GM12878 (cell line): ENCODE measurements around the gene EML5. TPM values are rescaled to one million over a fixed set of nuclear protein-coding genes. Genes with fewer than 3 reads are reported as not detected.
A peak's percentile ranks its signal among the peaks of the same experiment; 100 is the strongest.

Source experiments
- ATAC-seq: fragments of 200-7000 bp; cut with Tn5 transposase; 3 replicates; pipeline ENCODE4 v1.9.1; 2020; ENCODE audit warnings: mild to moderate bottlenecking, moderate library complexity
- BruUV-seq: library from RNA; stranded (reverse); fragments of 400-500 nt; replicated peaks from 2 replicates; lab custom pipeline; 2021; lab: Mats Ljungman, UMichigan
- CTCF ChIA-PET: fragments of 300-600 bp; sonication (Branson Sonifier 250); formaldehyde crosslinking; extraction: SDS; loops from one replicate; lab custom pipeline; 2021; ENCODE audit warnings: inconsistent platforms; lab: Yijun Ruan, JAX
- POLR2A ChIA-PET: fragments of 350-600 bp; formaldehyde crosslinking; extraction: SDS; loops from one replicate; lab custom pipeline; 2021; ENCODE audit warnings: inconsistent platforms; lab: Charles Lee
- RAD21 ChIA-PET: fragments of 300-600 bp; sonication (Branson Sonifier 250); formaldehyde crosslinking; loops from one replicate; lab custom pipeline; 2023; ENCODE audit warnings: antibody characterized with exemption; ENCODE audit not compliant: unreplicated experiment; lab: Charles Lee
- SMC1A ChIA-PET: fragments of 300-600 bp; sonication (Branson Sonifier 250); formaldehyde crosslinking; loops from one replicate; lab custom pipeline; 2023; ENCODE audit not compliant: unreplicated experiment, uncharacterized antibody; lab: Charles Lee
- DNase-seq: peaks from one replicate; pipeline ENCODE4 v3.0.0-alpha.2; 2011; ENCODE audit warnings: low read depth, low spot score
- FAIRE-seq: peaks from 3 replicates; lab custom pipeline; 2011; peaks lifted over from hg19 to GRCh38; lab: Jason Lieb, UNC
- H2AFZ ChIP-seq: 2 replicates; pipeline ENCODE4 v1.6.0; 2011; ENCODE audit warnings: low read depth, low read length, control low read depth; ENCODE audit not compliant: control insufficient read depth
- H3K27ac ChIP-seq: 2 replicates; pipeline ENCODE4 v1.5.1; 2011; ENCODE audit warnings: control low read depth; ENCODE audit not compliant: control insufficient read depth, insufficient read depth
- H3K27me3 ChIP-seq, 2 experiments: replicated peaks in 1 of 2; 2 replicates each; pipeline versions ENCODE4 v1.6.0 to v1.6.1; 2011; ENCODE audit warnings: low read length in 1 of 2; ENCODE audit not compliant: control insufficient read depth in 2 of 2, insufficient read depth in 2 of 2
- H3K36me3 ChIP-seq, 2 experiments: 2 replicates each; pipeline ENCODE4 v1.5.1; 2011; ENCODE audit warnings: low read length in 1 of 2; ENCODE audit not compliant: control insufficient read depth in 2 of 2, insufficient read depth in 2 of 2
- H3K4me1 ChIP-seq: 2 replicates; pipeline ENCODE4 v1.6.1; 2011; ENCODE audit warnings: mild to moderate bottlenecking, low read length, moderate library complexity, mixed read lengths; ENCODE audit not compliant: control insufficient read depth, insufficient read depth
- H3K4me2 ChIP-seq: 2 replicates; pipeline ENCODE4 v1.6.0; 2011; ENCODE audit warnings: control low read depth; ENCODE audit not compliant: control insufficient read depth, insufficient read depth
- H3K4me3 ChIP-seq: fragments of 200-600 bp; sonication (generic); 2 replicates; pipeline ENCODE4 v1.5.1; 2016
- H3K79me2 ChIP-seq: 2 replicates; pipeline ENCODE4 v1.6.0; 2011; ENCODE audit warnings: low read length; ENCODE audit not compliant: control insufficient read depth, insufficient read depth
- H3K9ac ChIP-seq: 2 replicates; pipeline ENCODE4 v1.8.0; 2011; ENCODE audit warnings: low read length, control low read depth, mixed read lengths; ENCODE audit not compliant: control insufficient read depth, insufficient read depth
- H3K9me3 ChIP-seq: replicated peaks from 3 replicates; pipeline ENCODE4 v1.5.1; 2011; ENCODE audit warnings: mild to moderate bottlenecking, low read length; ENCODE audit not compliant: control insufficient read depth, insufficient read depth
- H4K20me1 ChIP-seq: 2 replicates; pipeline ENCODE4 v1.6.0; 2011; ENCODE audit not compliant: control insufficient read depth, insufficient read depth
- BRCA1 ChIP-seq: IDR thresholded peaks from 2 replicates; pipeline ENCODE4 v1.6.1; 2011; ENCODE audit warnings: low read depth, low read length, improper control_type of control experiment
- JUND ChIP-seq: IDR thresholded peaks from 2 replicates; pipeline ENCODE4 v1.6.1; 2012; ENCODE audit warnings: low read depth, mild to moderate bottlenecking, low read length, improper control_type of control experiment, moderate library complexity
- STAT3 ChIP-seq: IDR thresholded peaks from 2 replicates; pipeline ENCODE4 v1.6.1; 2011; ENCODE audit warnings: low read depth, low read length, improper control_type of control experiment
- WGBS: methylation state at CpG from one replicate; pipeline ENCODE4 v1.1.6; 2016; ENCODE audit warnings: low lambda C conversion rate; ENCODE audit not compliant: insufficient replicate concordance, insufficient coverage; ENCODE audit errors: missing lambda C conversion rate; 5-methylcytosine and 5-hydroxymethylcytosine counted together
- in situ Hi-C: fragments of 300-500 bp; cut with MboI; formaldehyde crosslinking; loops from 9 replicates; pipeline ENCODE4 v1.14.3; 2018; ENCODE audit warnings: mixed read lengths
- intact Hi-C: fragments of 100-400 bp; cut with micrococcal nuclease; formaldehyde crosslinking; loops from one replicate; pipeline ENCODE4 v1.14.2; 2022; ENCODE audit not compliant: unreplicated experiment
- polyA plus RNA-seq, 11 experiments: library from polyadenylated mRNA; depleted of rRNA in 4 of 11; unstranded in 6 of 11; stranded (reverse) in 5 of 11; fragments of >200 nt; fragmentation: Nextera tagmentation in 4 of 11; fragmentation: Illumina TruSeq in 1 of 11; extraction: Ambion mirVana in 4 of 11; extraction: Trizol in 1 of 11; gene quantifications; 1 replicate in 1 of 11; 2 replicates in 10 of 11; pipeline versions ENCODE4 v1.2.1 to v1.2.3, GENCODE V29; 2011 to 2016; ENCODE audit warnings: inconsistent platforms in 2 of 11, missing spikeins in 2 of 11, low read depth in 1 of 11
- total RNA-seq, 4 experiments: library from RNA; depleted of rRNA in 3 of 4; stranded (reverse); fragments of >200 nt in 3 of 4; fragmentation: Illumina TruSeq in 1 of 4; extraction: Trizol in 1 of 4; gene quantifications; 2 replicates each; pipeline versions ENCODE4 v1.2.1 to v1.2.3, GENCODE V29; 2013 to 2021
- TF ChIP-seq, protein P1 (sequence below): IDR thresholded peaks from 2 replicates; pipeline ENCODE4 v1.6.1; 2012; ENCODE audit warnings: low read length, inconsistent platforms
- TF ChIP-seq, protein P2 (sequence below): fragments of 450-650 bp; IDR thresholded peaks from 2 replicates; pipeline ENCODE4 v1.6.1; 2017; ENCODE audit warnings: mild to moderate bottlenecking, low read depth, inconsistent platforms; ENCODE audit not compliant: poor library complexity, severe bottlenecking
- TF ChIP-seq, protein P3 (sequence below): fragments of 450-650 bp; IDR thresholded peaks from 2 replicates; pipeline ENCODE4 v1.6.1; 2018; ENCODE audit warnings: borderline replicate concordance, mild to moderate bottlenecking; ENCODE audit not compliant: partially characterized antibody
- TF ChIP-seq, protein P4 (sequence below): IDR thresholded peaks from 2 replicates; pipeline ENCODE4 v1.6.1; 2011; ENCODE audit warnings: low read depth, low read length, improper control_type of control experiment, borderline replicate concordance

Gene EML5
- total and polyA plus RNA-seq, 10 of the 15 experiments (the other 5 are each of a cell fraction or from before 2014, with no cell fraction given), result 0.08 to 0.35 (median 0.22) TPM; not detected in 1

DNA sequence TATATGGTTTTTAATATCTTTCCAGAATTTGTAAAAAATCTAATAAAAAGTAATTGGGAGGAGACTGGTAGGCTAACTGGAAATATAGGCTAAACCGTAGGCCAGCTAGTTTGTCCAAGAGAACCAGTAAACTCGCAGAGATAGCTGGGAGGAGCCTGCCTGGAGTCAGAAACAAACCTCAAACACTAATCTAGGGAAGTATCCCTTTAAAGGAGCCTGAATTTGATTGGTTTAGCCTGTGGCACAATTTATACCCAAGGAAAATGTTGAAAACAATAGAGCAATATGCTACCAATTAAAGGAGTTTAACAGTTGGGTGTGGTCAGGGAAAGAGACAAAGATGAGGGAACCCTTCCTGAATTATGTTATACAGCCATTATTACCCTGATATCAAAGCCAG is 109.6 kb downstream of the EML5 start (continued):
- TF ChIP-seq, protein P1, sequence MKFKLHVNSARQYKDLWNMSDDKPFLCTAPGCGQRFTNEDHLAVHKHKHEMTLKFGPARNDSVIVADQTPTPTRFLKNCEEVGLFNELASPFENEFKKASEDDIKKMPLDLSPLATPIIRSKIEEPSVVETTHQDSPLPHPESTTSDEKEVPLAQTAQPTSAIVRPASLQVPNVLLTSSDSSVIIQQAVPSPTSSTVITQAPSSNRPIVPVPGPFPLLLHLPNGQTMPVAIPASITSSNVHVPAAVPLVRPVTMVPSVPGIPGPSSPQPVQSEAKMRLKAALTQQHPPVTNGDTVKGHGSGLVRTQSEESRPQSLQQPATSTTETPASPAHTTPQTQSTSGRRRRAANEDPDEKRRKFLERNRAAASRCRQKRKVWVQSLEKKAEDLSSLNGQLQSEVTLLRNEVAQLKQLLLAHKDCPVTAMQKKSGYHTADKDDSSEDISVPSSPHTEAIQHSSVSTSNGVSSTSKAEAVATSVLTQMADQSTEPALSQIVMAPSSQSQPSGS, result no peak
- TF ChIP-seq, all 136 proteins: peak for 0

DNA sequence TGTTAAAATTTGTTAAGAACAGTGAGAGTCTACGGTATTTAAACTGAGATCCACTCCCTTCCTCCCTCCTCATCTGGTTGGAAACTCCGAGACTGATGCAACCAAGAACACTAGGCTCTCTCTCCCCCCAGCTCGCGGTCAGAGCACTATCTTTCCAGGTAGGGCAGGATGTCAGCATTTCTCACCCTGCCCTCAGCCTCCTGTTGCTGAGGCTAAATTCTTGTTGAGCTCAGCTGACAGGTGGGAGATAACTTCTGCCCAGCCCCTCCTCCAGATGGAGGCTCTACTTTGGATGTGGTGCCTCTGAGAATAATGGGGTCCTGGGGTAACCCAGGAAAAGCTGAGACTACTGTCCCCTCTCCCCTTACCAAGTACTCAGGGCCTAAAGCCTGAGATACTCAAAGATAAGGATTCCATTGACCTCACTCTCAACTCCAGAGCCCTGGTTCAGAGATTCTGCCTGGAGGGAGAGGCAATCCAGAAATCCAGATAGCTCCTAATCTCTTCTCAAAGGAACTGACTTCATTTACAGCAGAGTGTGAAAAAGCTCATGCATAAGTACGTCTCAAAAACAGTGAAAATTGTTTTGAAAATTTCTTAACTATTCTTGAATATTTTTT is 110.1 kb downstream of the EML5 start:
- Histone ChIP-seq H3K27me3 (no peaks in the 10 kb centered on the region), H3K4me1 (no peaks in the 10 kb centered on the region), H4K20me1 (no peaks in the 10 kb centered on the region), H3K36me3 (no peaks in the 10 kb centered on the region), H3K79me2 (no peaks in the 10 kb centered on the region), H3K4me3 (no peak overlapping the region), H3K9ac (no peak overlapping the region), H3K9me3 (no peaks in the 10 kb centered on the region), H3K27ac (no peak overlapping the region), H2AFZ (no peak overlapping the region), H3K4me2 (no peak overlapping the region)
- TF ChIP-seq, protein P2, sequence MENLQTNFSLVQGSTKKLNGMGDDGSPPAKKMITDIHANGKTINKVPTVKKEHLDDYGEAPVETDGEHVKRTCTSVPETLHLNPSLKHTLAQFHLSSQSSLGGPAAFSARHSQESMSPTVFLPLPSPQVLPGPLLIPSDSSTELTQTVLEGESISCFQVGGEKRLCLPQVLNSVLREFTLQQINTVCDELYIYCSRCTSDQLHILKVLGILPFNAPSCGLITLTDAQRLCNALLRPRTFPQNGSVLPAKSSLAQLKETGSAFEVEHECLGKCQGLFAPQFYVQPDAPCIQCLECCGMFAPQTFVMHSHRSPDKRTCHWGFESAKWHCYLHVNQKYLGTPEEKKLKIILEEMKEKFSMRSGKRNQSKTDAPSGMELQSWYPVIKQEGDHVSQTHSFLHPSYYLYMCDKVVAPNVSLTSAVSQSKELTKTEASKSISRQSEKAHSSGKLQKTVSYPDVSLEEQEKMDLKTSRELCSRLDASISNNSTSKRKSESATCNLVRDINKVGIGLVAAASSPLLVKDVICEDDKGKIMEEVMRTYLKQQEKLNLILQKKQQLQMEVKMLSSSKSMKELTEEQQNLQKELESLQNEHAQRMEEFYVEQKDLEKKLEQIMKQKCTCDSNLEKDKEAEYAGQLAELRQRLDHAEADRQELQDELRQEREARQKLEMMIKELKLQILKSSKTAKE, result no peak
- TF ChIP-seq, protein P3, sequence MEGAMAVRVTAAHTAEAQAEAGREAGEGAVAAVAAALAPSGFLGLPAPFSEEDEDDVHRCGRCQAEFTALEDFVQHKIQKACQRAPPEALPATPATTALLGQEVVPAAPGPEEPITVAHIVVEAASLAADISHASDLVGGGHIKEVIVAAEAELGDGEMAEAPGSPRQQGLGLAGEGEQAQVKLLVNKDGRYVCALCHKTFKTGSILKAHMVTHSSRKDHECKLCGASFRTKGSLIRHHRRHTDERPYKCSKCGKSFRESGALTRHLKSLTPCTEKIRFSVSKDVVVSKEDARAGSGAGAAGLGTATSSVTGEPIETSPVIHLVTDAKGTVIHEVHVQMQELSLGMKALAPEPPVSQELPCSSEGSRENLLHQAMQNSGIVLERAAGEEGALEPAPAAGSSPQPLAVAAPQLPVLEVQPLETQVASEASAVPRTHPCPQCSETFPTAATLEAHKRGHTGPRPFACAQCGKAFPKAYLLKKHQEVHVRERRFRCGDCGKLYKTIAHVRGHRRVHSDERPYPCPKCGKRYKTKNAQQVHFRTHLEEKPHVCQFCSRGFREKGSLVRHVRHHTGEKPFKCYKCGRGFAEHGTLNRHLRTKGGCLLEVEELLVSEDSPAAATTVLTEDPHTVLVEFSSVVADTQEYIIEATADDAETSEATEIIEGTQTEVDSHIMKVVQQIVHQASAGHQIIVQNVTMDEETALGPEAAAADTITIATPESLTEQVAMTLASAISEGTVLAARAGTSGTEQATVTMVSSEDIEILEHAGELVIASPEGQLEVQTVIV, result no peak
- no peak for TF ChIP-seq BRCA1
- TF ChIP-seq, protein P4, sequence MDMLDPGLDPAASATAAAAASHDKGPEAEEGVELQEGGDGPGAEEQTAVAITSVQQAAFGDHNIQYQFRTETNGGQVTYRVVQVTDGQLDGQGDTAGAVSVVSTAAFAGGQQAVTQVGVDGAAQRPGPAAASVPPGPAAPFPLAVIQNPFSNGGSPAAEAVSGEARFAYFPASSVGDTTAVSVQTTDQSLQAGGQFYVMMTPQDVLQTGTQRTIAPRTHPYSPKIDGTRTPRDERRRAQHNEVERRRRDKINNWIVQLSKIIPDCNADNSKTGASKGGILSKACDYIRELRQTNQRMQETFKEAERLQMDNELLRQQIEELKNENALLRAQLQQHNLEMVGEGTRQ, result no peak
- no peak for TF ChIP-seq JUND
- no peak for TF ChIP-seq STAT3
- WGBS, result 60% methylated on average over 5 of the region's 5 CpGs
- no TSS peak for BruUV-seq
- FAIRE-seq, result no peak
- in situ Hi-C loops, result no loop called here
- ChIA-PET SMC1A (interaction anchor here (1.0 to 7.5 kb wide), 5 partner anchors 10 to 141 kb away, joined by 3 to 85 read pairs (median 3); partner anchors contain the start of gene TTC8), RAD21 (interaction anchor here (0.6 to 3.9 kb wide), 2 partner anchors 11 to 14 kb away, joined by 4 to 63 read pairs; no protein-coding TSS in a partner anchor), CTCF (interaction anchor here (7.5 kb wide), 1 partner anchor 14 kb away, joined by 88 read pairs; no protein-coding TSS in a partner anchor), POLR2A (interaction anchor here (2.9 kb wide), 1 partner anchor 14 kb away, joined by 20 read pairs; no protein-coding TSS in a partner anchor)
- ATAC-seq, result peak; percentile 88
- intact Hi-C loops, result no loop called here
- DNase-seq, result no peak
